Activated CD4-positive, alpha-beta T cell treated with anti-CD3 and anti-CD28 coated beads, Interleukin-2, Interleukin-4, amounts not matched to agents 100 ng/mL and 50 ng/mL, durations not matched to agents 16 hours and 8 hours (primary cell): ENCODE data around the gene TMEM123.

Source experiments
- DNase-seq: peaks from one replicate; pipeline ENCODE4 v3.0.0-alpha.2; 2020; ENCODE audit warnings: low spot score

TMEM123 gene

GRCh38 chr11:102471474-102471873 lies 18.9 kb upstream of the TMEM123 start:
- DNase-seq: no peak

GRCh38 chr11:102470251-102470650 lies 17.7 kb upstream of the TMEM123 start:
- DNase-seq: no peak

GRCh38 chr11:102469196-102469821 lies 16.7 kb upstream of the TMEM123 start:
- DNase-seq: no peak

- no peak for DNase-seq
Observed at GRCh38 chr11:102468616-102469195, 16.1 kb upstream of the TMEM123 start.

- DNase-seq: no peak
Observed at GRCh38 chr11:102467853-102468580, 15.5 kb upstream of the TMEM123 start.

GRCh38 chr11:102467080-102467708 lies 14.6 kb upstream of the TMEM123 start:
- DNase-seq: no peak

GRCh38 chr11:102465696-102466095 lies 13.1 kb upstream of the TMEM123 start:
- DNase-seq: no peak

GRCh38 chr11:102464859-102465500 lies 12.4 kb upstream of the TMEM123 start:
- DNase-seq: no peak

GRCh38 chr11:102464037-102464436 lies 11.5 kb upstream of the TMEM123 start:
- DNase-seq: no peak

GRCh38 chr11:102462610-102463009 lies 10.0 kb upstream of the TMEM123 start:
- no peak for DNase-seq

GRCh38 chr11:102459393-102459792 lies 6.8 kb upstream of the TMEM123 start:
- no peak for DNase-seq

GRCh38 chr11:102458548-102458947 lies 6.0 kb upstream of the TMEM123 start:
- no peak for DNase-seq

GRCh38 chr11:102457865-102458264 lies 5.3 kb upstream of the TMEM123 start:
- no peak for DNase-seq

- DNase-seq: no peak
Observed at GRCh38 chr11:102457056-102457677, 4.6 kb upstream of the TMEM123 start.

GRCh38 chr11:102456381-102456780 lies 3.8 kb upstream of the TMEM123 start:
- no peak for DNase-seq

- DNase-seq: no peak
Observed at GRCh38 chr11:102453921-102454320, 1.4 kb upstream of the TMEM123 start.

GRCh38 chr11:102453302-102453695 lies 734 bp upstream of the TMEM123 start:
- no peak for DNase-seq

GRCh38 chr11:102451681-102452460 lies 694 bp downstream of the TMEM123 start:
- peak; percentile 77 for DNase-seq

GRCh38 chr11:102451041-102451680 lies 1.4 kb downstream of the TMEM123 start:
- DNase-seq: no peak

- DNase-seq: no peak
Observed at GRCh38 chr11:102449651-102450570, 2.7 kb downstream of the TMEM123 start.
